Activated naive CD4-positive, alpha-beta T cell treated with anti-CD3 and anti-CD28 coated beads, Interleukin-2, amount 50 U/mL, for 24 hours (primary cell): ENCODE results near the gene YDJC.
"Not testable (repeated sequence)": the region's sequence is repeated elsewhere in the genome, so short reads cannot be mapped to it uniquely, and the experiment has no call there.

Source experiments
- H3K27ac Mint-ChIP-seq: one replicate; pipeline ENCODE4 v1.8.0; 2021; ENCODE audit warnings: mild to moderate bottlenecking, mixed read lengths
- H3K27me3 Mint-ChIP-seq: one replicate; pipeline ENCODE4 v1.8.0; 2021; ENCODE audit warnings: mixed read lengths
- H3K36me3 Mint-ChIP-seq: one replicate; pipeline ENCODE4 v1.8.0; 2021; ENCODE audit warnings: mixed read lengths
- H3K4me1 Mint-ChIP-seq: one replicate; pipeline ENCODE4 v1.8.0; 2021; ENCODE audit warnings: mixed read lengths
- H3K4me3 Mint-ChIP-seq: one replicate; pipeline ENCODE4 v1.8.0; 2021; ENCODE audit warnings: mild to moderate bottlenecking, mixed read lengths
- H3K9me3 Mint-ChIP-seq: one replicate; pipeline ENCODE4 v1.8.0; 2021; ENCODE audit warnings: mixed read lengths

Gene YDJC

DNA sequence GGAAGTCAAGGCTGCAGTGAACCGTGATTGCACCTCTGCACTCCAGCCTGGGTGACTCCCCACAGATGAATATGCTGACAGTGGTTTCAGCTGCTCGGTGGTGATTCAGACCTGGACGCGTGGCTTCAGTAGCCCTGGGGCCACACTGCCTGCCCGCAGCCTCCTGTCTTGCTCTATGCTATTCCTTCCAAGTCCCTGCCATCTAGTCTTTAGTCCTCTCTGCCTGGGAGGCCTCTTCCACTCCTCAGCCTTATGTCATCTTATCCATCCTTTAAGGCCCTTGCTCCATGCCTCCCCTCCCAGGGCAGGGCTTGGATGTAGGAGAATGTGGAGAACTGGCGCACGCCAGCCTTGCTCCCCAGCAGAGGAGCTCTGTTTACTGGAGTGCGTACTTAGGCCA lies 23.0 kb downstream of the YDJC start:
- no peak overlapping the region for H3K27ac Mint-ChIP-seq
- H3K4me1 Mint-ChIP-seq, result peaks cover 46% of the 10 kb centered on the region
- no peaks in the 10 kb centered on the region for H3K27me3 Mint-ChIP-seq
- H3K36me3 Mint-ChIP-seq, result peaks cover 2% of the 10 kb centered on the region
- H3K4me3 Mint-ChIP-seq, result no peak overlapping the region
- no peaks in the 10 kb centered on the region for H3K9me3 Mint-ChIP-seq

DNA sequence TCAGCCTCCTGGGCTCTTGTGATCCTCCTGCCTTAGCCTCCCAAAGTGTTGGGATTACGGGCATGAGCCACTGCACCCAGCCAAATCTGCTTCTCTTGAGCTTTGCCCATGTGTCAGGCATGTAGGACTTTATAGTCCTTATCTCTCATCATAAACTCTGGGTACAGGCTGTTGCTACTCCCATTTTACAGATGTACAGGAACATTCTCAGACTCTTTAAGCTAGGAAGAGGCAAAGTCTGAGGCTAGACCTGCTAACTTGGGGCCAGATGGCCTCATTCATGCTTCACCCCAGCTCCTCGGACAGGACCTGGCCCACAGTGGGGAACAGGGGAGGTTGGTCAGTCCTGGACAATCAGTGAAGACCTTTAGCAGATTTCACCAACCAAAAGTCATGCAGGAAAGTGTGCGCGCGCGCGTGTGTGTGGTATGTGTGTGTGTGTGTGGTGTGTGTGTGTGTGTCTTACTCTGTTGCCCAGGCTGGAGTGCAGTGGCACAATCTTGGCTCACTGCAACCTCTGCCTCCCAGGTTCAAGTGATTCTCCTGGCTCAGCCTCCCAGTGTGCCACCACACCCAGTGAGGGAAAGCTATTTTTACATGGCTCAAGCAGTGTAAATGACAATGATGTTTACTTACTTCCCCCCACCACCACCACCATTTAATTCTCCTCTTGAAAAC lies 23.8 kb downstream of the YDJC start:
- H3K9me3 Mint-ChIP-seq, result no peaks in the 10 kb centered on the region
- no peak overlapping the region for H3K4me3 Mint-ChIP-seq
- peaks cover 46% of the 10 kb centered on the region for H3K4me1 Mint-ChIP-seq
- no peak overlapping the region for H3K27ac Mint-ChIP-seq
- H3K36me3 Mint-ChIP-seq, result peaks cover under 1% of the 10 kb centered on the region
- no peaks in the 10 kb centered on the region for H3K27me3 Mint-ChIP-seq

DNA sequence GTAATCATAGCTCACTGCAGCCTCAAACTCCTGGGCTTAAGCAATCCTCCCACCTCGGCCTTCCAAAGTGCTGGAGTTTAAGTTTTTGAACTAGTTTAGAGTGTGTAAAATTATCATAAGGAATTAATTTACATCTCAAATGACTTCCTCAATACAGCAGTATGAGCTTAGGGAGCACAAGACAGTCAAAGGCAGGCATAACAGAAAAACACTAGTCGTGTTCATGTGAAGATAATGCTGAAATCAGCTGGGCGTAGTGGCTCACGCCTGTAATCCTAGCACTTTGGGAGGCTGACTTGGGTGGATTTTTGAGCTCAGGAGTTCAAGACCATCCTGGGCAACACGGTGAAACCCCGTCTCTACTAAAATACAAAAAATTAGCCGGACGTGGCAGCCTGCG lies 25.8 kb downstream of the YDJC start:
- Mint-ChIP-seq H3K27me3 (no peaks in the 10 kb centered on the region), H3K36me3 (peaks cover 4% of the 10 kb centered on the region), H3K9me3 (no peaks in the 10 kb centered on the region), H3K27ac (no peak overlapping the region), H3K4me3 (no peak overlapping the region), H3K4me1 (peaks cover 44% of the 10 kb centered on the region)

DNA sequence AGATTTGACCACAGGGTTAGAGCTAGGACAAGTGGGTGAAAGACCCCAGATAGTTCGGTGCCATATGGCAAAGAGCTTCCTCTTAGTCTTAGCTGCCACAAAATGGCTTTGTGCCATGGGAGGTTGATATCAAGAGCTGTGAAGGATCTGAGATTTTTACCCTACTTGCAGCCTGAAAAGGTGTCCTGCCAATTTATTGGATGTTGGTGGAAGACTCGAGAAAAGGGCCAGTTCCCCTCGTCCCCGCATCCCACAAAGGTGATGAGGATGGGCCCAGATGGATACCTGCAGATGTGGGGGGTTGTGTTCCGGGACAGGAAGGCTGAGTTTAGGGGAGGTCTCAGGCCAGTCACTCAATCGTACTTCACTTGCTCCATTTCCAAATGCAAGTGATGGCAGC lies 27.2 kb downstream of the YDJC start:
- peaks cover 49% of the 10 kb centered on the region for H3K4me1 Mint-ChIP-seq
- H3K27me3 Mint-ChIP-seq, result no peaks in the 10 kb centered on the region
- peaks cover 7% of the 10 kb centered on the region for H3K36me3 Mint-ChIP-seq
- no peak overlapping the region for H3K4me3 Mint-ChIP-seq
- H3K27ac Mint-ChIP-seq, result peak overlapping the region; percentile 42
- H3K9me3 Mint-ChIP-seq, result no peaks in the 10 kb centered on the region

DNA sequence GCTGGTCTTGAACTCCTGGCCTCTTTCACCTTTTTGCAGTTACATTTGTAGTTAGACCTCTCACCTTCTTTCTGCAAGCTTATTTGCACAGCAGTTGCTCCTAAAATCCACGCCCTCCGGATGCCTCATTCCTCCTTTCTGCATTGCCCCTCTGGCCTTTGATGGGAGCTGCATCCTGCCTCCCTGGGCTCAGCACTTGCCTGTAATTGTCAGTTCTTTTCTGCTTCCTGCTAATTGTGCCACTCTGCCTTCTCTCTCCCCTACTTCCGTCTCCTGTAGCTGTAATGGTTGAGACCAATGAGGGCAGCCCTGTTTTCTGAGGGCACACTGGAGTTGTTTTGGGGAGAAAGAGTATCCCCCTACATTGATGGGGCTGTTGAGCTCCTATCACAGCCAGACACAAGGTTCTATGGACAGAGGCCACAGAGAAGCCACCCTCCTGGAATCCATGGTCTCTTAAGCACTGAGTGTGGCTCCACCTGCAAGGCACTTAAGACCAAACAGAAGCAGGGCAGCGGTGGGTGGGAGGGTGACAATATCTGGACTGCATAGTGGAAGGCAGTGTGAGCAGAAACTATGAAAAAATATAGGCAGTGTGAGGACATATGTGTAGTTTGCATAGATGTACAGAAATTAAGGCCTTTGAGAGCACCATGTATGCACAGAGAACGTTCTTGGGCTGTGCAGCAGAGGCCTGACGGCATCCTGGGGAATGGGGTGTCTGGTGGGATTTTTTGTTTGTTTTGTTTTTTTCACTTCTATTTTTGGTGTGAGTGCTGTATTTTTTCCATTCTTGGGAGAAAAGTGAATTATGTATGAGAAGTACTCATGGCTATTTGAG lies 30.5 kb downstream of the YDJC start:
- H3K9me3 Mint-ChIP-seq, result no peaks in the 10 kb centered on the region
- H3K27me3 Mint-ChIP-seq, result no peaks in the 10 kb centered on the region
- H3K4me1 Mint-ChIP-seq, result peaks cover 45% of the 10 kb centered on the region
- H3K4me3 Mint-ChIP-seq, result no peak overlapping the region
- H3K27ac Mint-ChIP-seq, result peak overlapping the region; percentile 91
- peaks cover 20% of the 10 kb centered on the region for H3K36me3 Mint-ChIP-seq

DNA sequence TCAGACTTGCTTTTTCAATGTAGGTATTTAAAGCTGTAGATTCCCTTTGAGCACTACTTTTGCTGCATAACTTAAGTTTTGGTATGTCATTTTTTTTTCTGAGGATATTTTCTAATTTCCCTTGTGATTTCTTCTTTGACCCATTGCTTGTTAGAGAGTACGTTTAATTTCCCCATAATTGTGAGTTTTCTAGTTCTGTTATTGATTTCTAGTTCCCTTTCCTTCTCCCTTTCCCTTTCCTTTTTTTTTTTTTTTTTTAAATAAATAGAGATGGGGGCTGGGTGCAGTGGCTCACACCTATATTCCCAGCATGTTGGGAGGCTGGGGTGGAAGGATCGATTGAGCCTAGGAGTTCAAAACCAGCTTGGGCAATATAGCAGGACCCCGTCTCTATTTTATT lies 31.5 kb downstream of the YDJC start:
- no peak overlapping the region for H3K4me3 Mint-ChIP-seq
- peaks cover 55% of the 10 kb centered on the region for H3K4me1 Mint-ChIP-seq
- H3K27me3 Mint-ChIP-seq, result no peaks in the 10 kb centered on the region
- H3K36me3 Mint-ChIP-seq, result peaks cover 30% of the 10 kb centered on the region
- H3K27ac Mint-ChIP-seq, result no peak overlapping the region
- no peaks in the 10 kb centered on the region for H3K9me3 Mint-ChIP-seq

DNA sequence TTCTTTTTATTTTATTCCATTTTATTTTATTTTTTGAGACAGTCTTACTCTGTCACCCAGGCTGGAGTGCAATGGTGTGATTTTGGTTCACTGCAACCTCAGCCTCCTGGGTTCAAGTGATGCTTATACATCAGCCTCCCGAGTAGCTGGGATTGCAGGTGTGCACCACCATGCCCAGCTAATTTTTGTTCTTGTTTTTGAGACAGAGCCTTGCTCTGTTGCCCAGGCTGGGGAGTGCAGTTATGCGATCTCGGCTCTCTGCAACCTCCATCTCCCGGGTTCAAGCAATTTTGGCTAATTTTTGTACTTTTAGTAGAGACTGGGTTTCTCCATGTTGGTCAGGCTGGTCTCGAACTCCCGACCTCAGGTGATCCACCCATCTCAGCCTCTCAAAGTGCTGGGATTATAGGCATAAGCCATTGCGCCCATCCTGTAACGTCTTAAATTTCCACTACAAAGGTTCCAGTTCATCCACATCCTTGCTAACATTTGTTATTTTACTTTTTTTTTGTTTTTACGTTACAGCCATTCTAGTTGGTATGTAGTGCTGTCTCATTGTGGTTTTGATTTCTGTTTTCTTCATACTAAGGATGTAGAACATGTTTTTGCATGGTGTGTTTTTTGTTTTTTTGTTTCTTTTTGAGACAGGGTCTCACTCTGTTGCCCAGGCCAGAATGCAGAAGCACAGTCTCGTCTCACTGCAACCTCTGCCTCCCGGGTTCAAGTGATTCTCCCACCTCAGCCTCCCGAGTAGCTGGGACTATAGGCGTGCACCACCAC lies 33.3 kb downstream of the YDJC start:
- not testable (repeated sequence) for H3K4me3 Mint-ChIP-seq, H3K9me3 Mint-ChIP-seq, H3K27ac Mint-ChIP-seq, H3K27me3 Mint-ChIP-seq
- H3K36me3 Mint-ChIP-seq, result peaks cover 30% of the 10 kb centered on the region
- peaks cover 53% of the 10 kb centered on the region for H3K4me1 Mint-ChIP-seq

DNA sequence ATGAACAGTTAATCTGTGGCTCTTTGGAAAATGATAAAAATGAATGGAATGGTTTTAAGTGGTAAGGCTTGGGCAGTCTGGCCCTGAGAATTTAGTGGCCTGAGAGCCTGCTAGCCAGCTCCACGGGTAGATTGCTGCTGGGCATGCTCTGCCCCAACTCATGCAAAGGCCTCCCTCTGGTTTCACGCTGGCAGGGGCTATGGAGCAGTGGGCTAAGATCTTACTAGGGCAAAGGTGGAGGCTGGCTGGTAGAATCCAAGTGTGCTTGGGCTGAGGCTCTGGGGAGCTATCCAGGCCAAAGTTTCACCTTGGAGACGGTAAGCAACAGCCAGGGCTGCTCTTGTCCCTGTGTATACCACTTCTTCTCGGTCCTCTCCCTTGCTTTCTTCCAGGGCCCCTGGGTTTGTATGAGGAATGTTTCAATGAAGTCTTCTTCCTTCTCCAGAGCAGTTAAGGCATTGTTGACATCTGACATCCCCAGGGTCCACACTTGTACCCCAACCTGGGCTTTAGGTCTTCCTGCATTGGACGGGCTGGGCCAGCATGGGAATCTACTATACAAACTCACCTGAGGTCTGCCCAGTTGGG lies 34.9 kb downstream of the YDJC start:
- no peak overlapping the region for H3K27ac Mint-ChIP-seq

DNA sequence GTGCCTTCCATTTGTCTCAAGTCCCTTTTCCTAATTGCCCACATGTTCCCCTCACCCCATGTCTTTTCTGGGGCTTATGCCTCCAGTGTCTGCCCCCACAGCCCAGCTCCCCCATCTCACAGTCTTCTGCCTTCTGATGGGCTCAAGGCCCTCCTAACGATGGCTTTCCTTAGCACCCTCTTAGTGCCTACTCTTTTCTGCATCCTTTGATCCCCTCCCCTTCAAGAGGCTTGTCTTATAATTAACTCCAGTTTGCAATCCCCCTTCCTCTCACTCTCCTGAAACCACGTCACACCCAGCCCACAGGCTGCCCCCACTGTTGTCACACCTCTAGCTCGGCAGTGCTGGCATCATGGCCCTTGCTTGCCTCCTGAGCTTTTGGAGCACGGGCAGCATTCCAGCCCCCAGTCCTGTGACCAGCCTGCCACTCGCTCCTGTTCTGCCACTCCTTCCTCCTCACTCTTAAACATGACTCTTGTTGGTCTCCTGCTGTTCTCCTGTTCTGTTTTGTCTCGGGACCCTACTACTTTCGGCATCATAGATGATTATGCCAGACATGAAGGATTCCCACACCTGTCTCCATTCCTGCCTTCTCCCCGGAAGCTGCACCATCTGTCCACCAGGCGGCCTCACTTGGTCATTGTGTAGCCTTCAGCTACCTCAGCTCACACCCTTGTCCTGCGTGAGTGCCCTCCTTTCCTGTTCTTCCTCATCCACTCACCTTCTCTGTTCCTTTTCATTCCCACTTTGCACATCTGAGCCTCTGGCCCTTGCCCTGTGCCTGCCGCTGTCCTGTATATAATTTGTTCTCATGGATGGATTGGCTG lies 36.2 kb downstream of the YDJC start:
- Mint-ChIP-seq H3K4me1 (peaks cover 61% of the 10 kb centered on the region), H3K27me3 (no peaks in the 10 kb centered on the region), H3K4me3 (no peak overlapping the region)

More for the DNA sequence above, 34.9 kb downstream of the YDJC start:
- H3K9me3 Mint-ChIP-seq, result no peaks in the 10 kb centered on the region
- H3K4me1 Mint-ChIP-seq, result peaks cover 67% of the 10 kb centered on the region
- peaks cover 30% of the 10 kb centered on the region for H3K36me3 Mint-ChIP-seq
- H3K27me3 Mint-ChIP-seq, result no peaks in the 10 kb centered on the region
- no peak overlapping the region for H3K4me3 Mint-ChIP-seq

DNA sequence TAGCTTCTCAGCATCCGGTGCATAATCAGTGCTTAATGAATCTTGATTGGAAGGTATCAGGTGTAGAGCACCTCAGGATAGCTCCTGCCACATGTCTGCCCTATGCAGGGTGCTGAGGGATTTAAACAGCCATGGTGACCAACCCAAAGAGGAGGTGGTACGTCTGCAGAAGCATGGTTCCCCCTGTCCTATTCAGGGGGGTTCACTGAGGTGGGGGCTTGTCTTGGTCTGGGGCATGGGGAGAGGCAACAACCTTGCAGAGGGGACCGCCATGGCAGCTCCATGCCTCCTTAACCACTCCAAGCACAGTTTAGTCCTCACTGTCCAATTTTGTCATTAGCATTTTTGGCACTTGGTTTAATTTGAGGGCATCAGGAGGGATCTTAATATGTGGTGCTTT lies 37.4 kb downstream of the YDJC start:
- peaks cover 23% of the 10 kb centered on the region for H3K36me3 Mint-ChIP-seq
- no peak overlapping the region for H3K4me3 Mint-ChIP-seq
- no peak overlapping the region for H3K27ac Mint-ChIP-seq
- no peaks in the 10 kb centered on the region for H3K9me3 Mint-ChIP-seq
- H3K27me3 Mint-ChIP-seq, result no peaks in the 10 kb centered on the region
- peaks cover 65% of the 10 kb centered on the region for H3K4me1 Mint-ChIP-seq

More for the DNA sequence above, 36.2 kb downstream of the YDJC start:
- Mint-ChIP-seq H3K36me3 (peaks cover 25% of the 10 kb centered on the region), H3K27ac (peak overlapping the region; percentile 5), H3K9me3 (no peaks in the 10 kb centered on the region)

DNA sequence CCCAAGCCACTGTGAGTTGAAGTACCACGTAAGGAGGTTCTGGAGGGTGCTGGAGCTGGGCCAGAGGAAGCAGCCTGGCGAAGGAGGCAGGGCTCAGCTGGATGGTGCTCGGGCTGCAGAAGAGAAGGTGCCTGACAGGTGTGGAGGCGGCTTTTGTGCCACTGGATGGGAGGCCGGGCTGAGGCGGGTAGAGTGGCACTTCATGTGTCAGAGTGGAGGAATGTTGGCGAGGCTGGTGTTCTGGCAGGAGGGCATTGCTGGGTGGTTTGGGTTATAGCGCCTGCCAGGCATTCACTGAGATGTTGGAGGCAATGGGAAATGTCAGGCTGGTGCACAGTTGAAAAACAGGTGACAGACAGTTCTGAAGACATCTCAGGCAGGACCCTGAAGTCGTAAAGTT lies 38.1 kb downstream of the YDJC start:
- H3K36me3 Mint-ChIP-seq, result peaks cover 23% of the 10 kb centered on the region
- H3K9me3 Mint-ChIP-seq, result no peaks in the 10 kb centered on the region
- peak overlapping the region; percentile 35 for H3K27ac Mint-ChIP-seq
- H3K4me3 Mint-ChIP-seq, result no peak overlapping the region
- peaks cover 67% of the 10 kb centered on the region for H3K4me1 Mint-ChIP-seq
- no peaks in the 10 kb centered on the region for H3K27me3 Mint-ChIP-seq

DNA sequence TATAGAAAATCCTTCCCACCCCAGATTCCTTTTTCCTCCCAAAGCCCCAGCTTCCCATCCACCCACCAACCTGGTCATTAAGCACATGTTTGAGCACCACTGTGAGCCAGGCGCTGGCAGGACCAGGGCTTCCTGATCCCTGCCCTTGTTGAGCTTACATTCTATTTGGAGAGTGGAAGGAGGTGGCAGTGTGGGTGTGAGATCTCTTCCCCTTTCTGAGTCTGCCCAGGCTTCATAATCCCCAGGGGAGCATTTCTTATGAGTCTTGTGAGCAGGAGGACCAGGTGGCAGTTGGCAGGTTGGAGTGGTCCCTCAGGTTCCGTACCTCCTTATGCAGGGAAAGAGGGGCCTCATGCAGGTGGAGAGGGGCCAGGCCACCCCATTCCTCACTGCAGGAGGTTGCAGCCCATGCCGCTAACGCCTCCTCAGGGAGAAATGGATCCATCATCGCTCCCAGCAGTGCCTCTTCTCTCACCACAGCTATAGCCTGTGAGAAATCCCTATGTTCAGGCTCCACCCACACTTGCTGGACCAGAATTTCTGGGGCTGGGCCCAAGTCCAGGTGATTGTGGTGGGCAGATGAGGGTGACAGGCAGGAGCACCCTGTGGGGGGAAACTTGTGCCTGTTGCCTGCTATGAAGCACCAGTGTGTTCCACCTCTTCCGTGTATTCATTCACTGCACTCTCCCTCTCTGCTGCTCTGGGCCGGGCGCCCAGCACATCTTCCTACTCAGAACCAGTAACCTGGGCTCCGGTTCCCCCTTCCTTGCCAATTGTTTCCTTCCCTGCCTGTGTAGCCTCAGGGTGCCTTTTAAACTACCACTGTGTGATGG lies 38.8 kb downstream of the YDJC start:
- Mint-ChIP-seq H3K27ac (peak overlapping the region; percentile 35), H3K27me3 (no peaks in the 10 kb centered on the region), H3K36me3 (peaks cover 22% of the 10 kb centered on the region), H3K4me1 (peaks cover 64% of the 10 kb centered on the region), H3K9me3 (no peaks in the 10 kb centered on the region), H3K4me3 (no peak overlapping the region)

DNA sequence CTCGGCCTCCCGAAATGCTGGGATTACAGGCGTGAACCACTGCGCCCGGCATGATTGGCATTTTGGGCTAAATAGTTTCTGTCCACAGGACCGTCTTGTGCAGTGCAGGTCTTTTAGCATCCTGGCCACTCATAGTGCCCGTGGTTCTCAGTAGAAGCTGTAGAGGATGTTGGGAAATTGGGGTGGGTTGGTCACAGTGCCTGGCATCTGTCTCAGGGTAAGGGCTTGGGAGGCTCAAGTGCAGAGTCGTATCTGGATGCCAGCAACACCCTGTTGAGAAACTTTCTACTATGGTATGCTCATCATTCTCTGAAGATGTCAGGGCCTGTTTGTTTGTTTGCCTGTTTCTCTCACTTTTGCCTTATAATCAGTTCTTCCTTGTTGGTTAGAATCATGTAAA lies 40.4 kb downstream of the YDJC start:
- peak overlapping the region; percentile 70 for H3K27ac Mint-ChIP-seq
- H3K4me3 Mint-ChIP-seq, result peak overlapping the region; percentile 36

More for the DNA sequence above, 40.4 kb downstream of the YDJC start:
- H3K9me3 Mint-ChIP-seq, result no peaks in the 10 kb centered on the region
- no peaks in the 10 kb centered on the region for H3K27me3 Mint-ChIP-seq
- H3K36me3 Mint-ChIP-seq, result peaks cover 15% of the 10 kb centered on the region
- peaks cover 67% of the 10 kb centered on the region for H3K4me1 Mint-ChIP-seq
